ENCODE results near the gene HMGN4. TPM values are rescaled to one million over a fixed set of nuclear protein-coding genes. Genes with fewer than 3 reads are reported as not detected.

HMGN4 gene
- total and polyA plus RNA-seq, 9 of the 15 experiments (the other 6 are each of a cell fraction or from before 2014, with no cell fraction given): 35.4 to 134 (median 94.1) TPM

- TF ChIP-seq ARID3A (IDR thresholded peaks at IDR 0.05; ENCODE audit: borderline replicate concordance, low read depth, low read length) (no peak), SNRNP70 (optimal IDR thresholded peaks at IDR 0.05; ENCODE audit: low read depth, low read length) (no peak), ZNF282 (CRISPR knock-in tag; IDR thresholded peaks at IDR 0.05) (no peak), ZNF830 (CRISPR knock-in tag; IDR thresholded peaks at IDR 0.05) (no peak), VEZF1 (CRISPR knock-in tag; IDR thresholded peaks at IDR 0.05) (no peak), EP300 (IDR thresholded peaks at IDR 0.05; ENCODE audit: low read length) (no peak), XRCC4 (IDR thresholded peaks at IDR 0.05; ENCODE audit: extremely low read depth, insufficient read depth, insufficient read length) (no peak), ELF1 (tag; IDR thresholded peaks at IDR 0.05) (no peak), CBFA2T2 (conservative IDR thresholded peaks at IDR 0.05) (no peak), JUN (IDR thresholded peaks at IDR 0.05; ENCODE audit: borderline replicate concordance, low read depth, low read length) (no peak), JUN (CRISPR knock-in tag; IDR thresholded peaks at IDR 0.05; ENCODE audit: borderline replicate concordance) (no peak), MAZ (CRISPR knock-in tag; conservative IDR thresholded peaks at IDR 0.05 in 1 of 2, IDR thresholded peaks at IDR 0.05 in 1 of 2) (no peak), ZNF408 (CRISPR knock-in tag; IDR thresholded peaks at IDR 0.05; ENCODE audit: low read depth) (no peak), KLF16 (IDR thresholded peaks at IDR 0.05) (no peak), FOXO4 (CRISPR knock-in tag; IDR thresholded peaks at IDR 0.05) (0 out of 2 replicates have a peak, but pooled peaks have one; percentile 68), ZNF639 (CRISPR knock-in tag; conservative IDR thresholded peaks at IDR 0.05 in 1 of 2, IDR thresholded peaks at IDR 0.05 in 1 of 2) (peak in 1 of 2 experiments; percentile 60; a peak in 1 of 4 replicates), ID3 (CRISPR knock-in tag; IDR thresholded peaks at IDR 0.05) (peak; percentile 43; the same call in 1 of the 2 replicates), ID3 (tag; IDR thresholded peaks at IDR 0.05) (no peak), ETS1 (conservative IDR thresholded peaks at IDR 0.05; ENCODE audit: control insufficient read depth, low read depth, low read length) (no peak)
Observed at GRCh38 chr6:26550250-26550993, 12.3 kb downstream of the HMGN4 start (continued).

Data from K562 (cell line).